Measurements from ENCODE around the gene LRRTM3.

Gene LRRTM3

GRCh38 chr10:67141300-67141699 lies 215.5 kb downstream of the LRRTM3 start:
- no peak for DNase-seq

GRCh38 chr10:67144530-67144929 lies 218.7 kb downstream of the LRRTM3 start:
- no peak for DNase-seq
